Calu3 (cell line): Measurements from ENCODE around the gene LMO1. TPM values are rescaled to one million over a fixed set of nuclear protein-coding genes. Genes with fewer than 3 reads are reported as not detected.

Experiments used
- BruUV-seq: library from RNA; stranded (reverse); fragments of 400-500 nt; replicated peaks from 2 replicates; lab custom pipeline; 2021; lab: Mats Ljungman, UMichigan
- CTCF ChIA-PET: fragments of 300-600 bp; sonication (Branson Sonifier 250); formaldehyde crosslinking; loops from one replicate; lab custom pipeline; 2022; ENCODE audit warnings: antibody characterized with exemption; lab: Charles Lee
- DNase-seq: peaks from one replicate; pipeline ENCODE4 v3.0.0; 2022
- H3K27ac Mint-ChIP-seq: one replicate; pipeline ENCODE4 v1.8.0; 2022; ENCODE audit warnings: mixed read lengths; ENCODE audit not compliant: unreplicated experiment
- H3K27me3 Mint-ChIP-seq: one replicate; pipeline ENCODE4 v1.8.0; 2022; ENCODE audit warnings: mixed read lengths; ENCODE audit not compliant: unreplicated experiment
- H3K36me3 Mint-ChIP-seq: one replicate; pipeline ENCODE4 v1.8.0; 2022; ENCODE audit warnings: mild to moderate bottlenecking, moderate library complexity, mixed read lengths; ENCODE audit not compliant: insufficient read depth, unreplicated experiment
- H3K4me1 Mint-ChIP-seq: one replicate; pipeline ENCODE4 v1.8.0; 2022; ENCODE audit warnings: mild to moderate bottlenecking, low read depth, mixed read lengths; ENCODE audit not compliant: unreplicated experiment
- H3K4me3 Mint-ChIP-seq: one replicate; pipeline ENCODE4 v1.8.0; 2022; ENCODE audit warnings: mild to moderate bottlenecking, low read depth, moderate library complexity, mixed read lengths; ENCODE audit not compliant: unreplicated experiment
- H3K9me3 Mint-ChIP-seq: one replicate; pipeline ENCODE4 v1.8.0; 2022; ENCODE audit warnings: low read depth, mixed read lengths; ENCODE audit not compliant: unreplicated experiment
- intact Hi-C: fragments of 100-400 bp; cut with micrococcal nuclease; formaldehyde crosslinking; loops from one replicate; pipeline ENCODE4 v1.10.0; 2022; ENCODE audit not compliant: unreplicated experiment
- total RNA-seq: library from RNA; stranded (reverse); gene quantifications from 2 replicates; pipeline ENCODE4 v1.2.3, GENCODE V29; 2022
- TF ChIP-seq, protein P1 (sequence below): fragments of 200-600 bp; IDR thresholded peaks from one replicate; pipeline ENCODE4 v1.8.0; 2022; ENCODE audit warnings: antibody characterized with exemption; ENCODE audit not compliant: unreplicated experiment

LMO1 gene
- total RNA-seq, 1 experiment from 2014 or later = not detected

GRCh38 chr11:8220261-8221045 lies 43.2 kb downstream of the LMO1 start:
- no TSS peak for BruUV-seq
- DNase-seq = no peak
- TF ChIP-seq, protein P1, sequence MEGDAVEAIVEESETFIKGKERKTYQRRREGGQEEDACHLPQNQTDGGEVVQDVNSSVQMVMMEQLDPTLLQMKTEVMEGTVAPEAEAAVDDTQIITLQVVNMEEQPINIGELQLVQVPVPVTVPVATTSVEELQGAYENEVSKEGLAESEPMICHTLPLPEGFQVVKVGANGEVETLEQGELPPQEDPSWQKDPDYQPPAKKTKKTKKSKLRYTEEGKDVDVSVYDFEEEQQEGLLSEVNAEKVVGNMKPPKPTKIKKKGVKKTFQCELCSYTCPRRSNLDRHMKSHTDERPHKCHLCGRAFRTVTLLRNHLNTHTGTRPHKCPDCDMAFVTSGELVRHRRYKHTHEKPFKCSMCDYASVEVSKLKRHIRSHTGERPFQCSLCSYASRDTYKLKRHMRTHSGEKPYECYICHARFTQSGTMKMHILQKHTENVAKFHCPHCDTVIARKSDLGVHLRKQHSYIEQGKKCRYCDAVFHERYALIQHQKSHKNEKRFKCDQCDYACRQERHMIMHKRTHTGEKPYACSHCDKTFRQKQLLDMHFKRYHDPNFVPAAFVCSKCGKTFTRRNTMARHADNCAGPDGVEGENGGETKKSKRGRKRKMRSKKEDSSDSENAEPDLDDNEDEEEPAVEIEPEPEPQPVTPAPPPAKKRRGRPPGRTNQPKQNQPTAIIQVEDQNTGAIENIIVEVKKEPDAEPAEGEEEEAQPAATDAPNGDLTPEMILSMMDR = no peak
- no peak overlapping the region for H3K27ac Mint-ChIP-seq
- intact Hi-C loops = no loop called here
- no peaks in the 10 kb centered on the region for H3K9me3 Mint-ChIP-seq
- CTCF ChIA-PET = interaction anchor here (0.6 to 1.2 kb wide), 2 partner anchors 12 to 27 kb away, joined by 3 read pairs; no protein-coding TSS in a partner anchor
- peaks cover 73% of the 10 kb centered on the region for H3K27me3 Mint-ChIP-seq
- H3K4me1 Mint-ChIP-seq = no peaks in the 10 kb centered on the region
- H3K4me3 Mint-ChIP-seq = no peak overlapping the region
- H3K36me3 Mint-ChIP-seq = no peaks in the 10 kb centered on the region

- no peak overlapping the region for H3K4me3 Mint-ChIP-seq
- no peaks in the 10 kb centered on the region for H3K9me3 Mint-ChIP-seq
- BruUV-seq = no TSS peak
- TF ChIP-seq, protein P1 = peak; percentile 62
- no peaks in the 10 kb centered on the region for H3K4me1 Mint-ChIP-seq
- CTCF ChIA-PET = no interaction called here
- DNase-seq = peak; percentile 64
- H3K27me3 Mint-ChIP-seq = peaks cover 73% of the 10 kb centered on the region
- no peak overlapping the region for H3K27ac Mint-ChIP-seq
- intact Hi-C loops = no loop called here
- no peaks in the 10 kb centered on the region for H3K36me3 Mint-ChIP-seq
Observed at GRCh38 chr11:8219257-8220021, 44.2 kb downstream of the LMO1 start.

DNA sequence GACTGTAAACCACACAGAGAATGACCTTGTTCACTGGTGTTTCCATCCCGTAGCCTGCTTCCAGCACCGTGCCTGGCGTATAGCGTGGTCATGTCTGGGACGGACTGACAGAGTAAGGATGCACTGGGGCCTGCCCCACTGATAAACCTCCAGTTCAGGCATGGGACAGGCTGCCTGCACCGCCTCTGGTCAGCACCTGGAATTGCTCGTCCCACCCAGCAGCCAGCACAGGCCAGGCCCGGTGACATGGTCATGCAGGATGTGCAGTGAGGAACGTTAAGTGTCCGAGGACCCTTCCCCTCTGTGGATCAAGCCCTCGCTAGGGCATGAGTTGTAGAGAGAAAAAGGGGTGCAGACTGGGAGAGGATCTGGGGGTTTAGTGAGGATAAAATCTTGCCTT lies 44.8 kb downstream of the LMO1 start:
- Mint-ChIP-seq H3K9me3 (no peaks in the 10 kb centered on the region), H3K4me3 (no peak overlapping the region), H3K27ac (no peak overlapping the region), H3K4me1 (no peaks in the 10 kb centered on the region), H3K27me3 (peaks cover 73% of the 10 kb centered on the region), H3K36me3 (no peaks in the 10 kb centered on the region)
- intact Hi-C loops = no loop called here
- no peak for DNase-seq
- BruUV-seq = no TSS peak
- TF ChIP-seq, protein P1 = no peak
- CTCF ChIA-PET = no interaction called here

DNA sequence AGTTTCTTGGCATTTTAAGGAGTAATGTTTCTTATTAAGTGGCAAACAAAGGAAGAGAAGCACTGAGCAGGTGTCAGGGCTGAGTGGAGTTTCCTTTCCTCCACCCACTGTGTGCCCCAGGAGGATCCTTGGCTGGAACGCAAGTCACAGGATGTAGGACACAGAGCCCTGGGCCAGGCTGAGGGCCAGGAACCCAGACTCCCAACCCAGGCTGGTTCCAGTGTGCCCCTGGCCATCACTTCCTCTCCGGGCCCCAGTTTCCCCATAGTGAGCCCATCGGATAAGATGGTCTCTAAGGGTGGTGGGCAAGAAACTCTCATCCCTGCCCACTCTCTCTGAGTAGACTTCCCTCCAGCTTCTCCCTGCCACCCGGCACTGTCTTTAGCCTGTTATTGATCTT lies 45.3 kb downstream of the LMO1 start:
- no peak for DNase-seq
- TF ChIP-seq, protein P1 = no peak
- H3K4me3 Mint-ChIP-seq = no peak overlapping the region
- H3K27ac Mint-ChIP-seq = no peak overlapping the region
- CTCF ChIA-PET = no interaction called here
- no peaks in the 10 kb centered on the region for H3K9me3 Mint-ChIP-seq
- no peaks in the 10 kb centered on the region for H3K4me1 Mint-ChIP-seq
- H3K27me3 Mint-ChIP-seq = peaks cover 73% of the 10 kb centered on the region
- H3K36me3 Mint-ChIP-seq = no peaks in the 10 kb centered on the region
- intact Hi-C loops = no loop called here
- no TSS peak for BruUV-seq
